HCEC 1CT (cell line): ENCODE measurements around the gene ISLR2.
"Not testable (repeated sequence)": the region's sequence is repeated elsewhere in the genome, so short reads cannot be mapped to it uniquely, and the experiment has no call there.

Experiments
- DNase-seq: peaks from one replicate; pipeline ENCODE4 v3.0.0-alpha.2; 2017

The ISLR2 gene

GRCh38 chr15:74130155-74130848 lies at the start of gene ISLR2:
ISLR2 (plus strand) TSS chr15:74130586; CDS start chr15:74132755, 2,169 bp downstream.
- DNase-seq: no peak

- DNase-seq: not testable (repeated sequence)
Observed at GRCh38 chr15:74082450-74082849, 47.9 kb upstream of the ISLR2 start, which contains the start of gene GOLGA6A. GOLGA6A (minus strand) TSS chr15:74082550; CDS start chr15:74082509, 41 bp downstream.

- not testable (repeated sequence) for DNase-seq
Observed at GRCh38 chr15:74094567-74094966, 35.8 kb upstream of the ISLR2 start.

GRCh38 chr15:74095610-74096009 lies 34.8 kb upstream of the ISLR2 start:
- not testable (repeated sequence) for DNase-seq

GRCh38 chr15:74096753-74097474 lies 33.5 kb upstream of the ISLR2 start:
- DNase-seq: not testable (repeated sequence)

- peak; percentile 73 for DNase-seq
Observed at GRCh38 chr15:74099963-74100733, 30.2 kb upstream of the ISLR2 start.

- no peak for DNase-seq
Observed at GRCh38 chr15:74108111-74108510, 22.3 kb upstream of the ISLR2 start.

GRCh38 chr15:74108611-74109010 lies 21.8 kb upstream of the ISLR2 start:
- not testable (repeated sequence) for DNase-seq

GRCh38 chr15:74109713-74110112 lies 20.7 kb upstream of the ISLR2 start:
- no peak for DNase-seq

- no peak for DNase-seq
Observed at GRCh38 chr15:74120426-74120825, 10.0 kb upstream of the ISLR2 start.

GRCh38 chr15:74121039-74121438 lies 9.3 kb upstream of the ISLR2 start:
- no peak for DNase-seq

GRCh38 chr15:74121858-74122257 lies 8.5 kb upstream of the ISLR2 start:
- DNase-seq: no peak

GRCh38 chr15:74122403-74123130 lies 7.8 kb upstream of the ISLR2 start:
- no peak for DNase-seq

- DNase-seq: no peak
Observed at GRCh38 chr15:74123131-74123429, 7.3 kb upstream of the ISLR2 start.

- no peak for DNase-seq
Observed at GRCh38 chr15:74123658-74124057, 6.7 kb upstream of the ISLR2 start.

- no peak for DNase-seq
Observed at GRCh38 chr15:74124196-74124595, 6.2 kb upstream of the ISLR2 start.

- no peak for DNase-seq
Observed at GRCh38 chr15:74124759-74125158, 5.6 kb upstream of the ISLR2 start.

GRCh38 chr15:74127255-74127953 lies 3.0 kb upstream of the ISLR2 start:
- DNase-seq: peak; percentile 68

GRCh38 chr15:74127954-74128784 lies 2.2 kb upstream of the ISLR2 start:
- no peak for DNase-seq

- DNase-seq: no peak
Observed at GRCh38 chr15:74128785-74129585, 1.4 kb upstream of the ISLR2 start.
